Measurements from ENCODE around the gene BCORL1.

GRCh38 chrX:130001893-130002292, 19.5 kb downstream of the BCORL1 start:
- TF ChIP-seq CTCF (conservative IDR thresholded peaks at IDR 0.05 in 1 of 2, IDR thresholded peaks at IDR 0.05 in 1 of 2; ENCODE audit: low read depth in 1 of 2, low read length in 2 of 2) (no peak), EZH2 (IDR thresholded peaks at IDR 0.05; ENCODE audit: low read length, missing control alignments) (no peak)

Measured in fibroblast of lung (primary cell).